Colon (tissue), 2 donors: ENCODE measurements around the gene UCN.
"Not testable (repeated sequence)": the region's sequence is repeated elsewhere in the genome, so short reads cannot be mapped to it uniquely, and the experiment has no call there.

Experiments used
- FAIRE-seq: peaks from 2 replicates; lab custom pipeline; 2012; peaks lifted over from hg19 to GRCh38; lab: Jason Lieb, UNC
- donor health status: control.
- donor health status: control.

The UCN gene

DNA sequence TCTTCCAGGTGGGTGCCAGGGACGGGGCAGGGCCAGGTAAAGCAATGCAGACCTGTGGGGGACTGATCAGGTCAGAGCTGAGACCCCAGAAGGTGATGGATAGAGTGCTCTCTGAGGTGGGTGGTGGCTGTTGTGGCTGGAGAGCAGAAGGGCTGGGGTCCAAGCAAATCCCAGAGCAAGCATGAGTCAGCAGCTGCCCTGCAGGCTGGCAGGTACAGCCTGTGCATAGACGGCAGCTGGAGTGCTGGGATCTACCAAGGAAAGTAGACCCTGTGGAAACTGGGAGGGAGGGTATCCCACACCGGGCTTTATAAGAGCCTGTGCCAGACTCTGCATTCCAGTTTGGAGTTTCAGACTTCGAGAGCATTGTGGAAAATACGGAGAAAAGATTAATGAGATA is 25.4 kb downstream of the UCN start:
- no peak for FAIRE-seq

DNA sequence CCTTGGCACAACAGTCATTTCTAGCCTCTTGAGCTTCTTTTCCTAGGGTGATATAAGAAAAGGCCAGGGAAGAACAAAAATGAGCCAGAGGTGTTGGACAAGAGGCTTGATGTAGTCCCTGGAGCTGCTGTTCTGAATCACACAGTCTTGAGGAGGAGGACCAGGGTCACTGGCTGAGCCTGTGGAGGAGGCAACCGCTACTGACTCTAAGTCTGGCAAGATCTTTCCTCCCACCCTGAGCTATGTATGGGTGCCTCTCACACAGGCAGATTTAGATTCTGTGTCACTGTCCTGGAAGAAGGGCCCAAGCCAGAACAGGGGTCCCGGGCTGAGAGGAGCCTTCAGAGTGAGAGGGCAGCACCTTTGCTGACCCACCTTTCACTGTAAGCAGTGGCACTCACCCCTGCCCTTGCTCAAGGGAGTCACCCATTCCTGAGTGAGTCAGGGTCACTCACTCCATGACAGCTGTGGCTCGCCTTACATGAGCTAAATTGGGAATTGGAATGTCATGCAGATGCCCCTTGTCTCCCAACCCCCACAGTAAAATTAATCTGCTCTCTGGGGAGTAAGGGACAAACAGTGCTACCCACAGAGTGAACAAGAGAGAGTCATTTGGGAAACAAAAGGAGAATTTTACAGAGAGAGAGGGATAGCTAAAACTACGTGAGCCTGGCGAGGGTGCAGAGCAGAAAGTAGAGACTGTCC is 26.2 kb downstream of the UCN start, which contains the start of gene TRIM54:
TSS of gene TRIM54 (plus strand) at position 575 of the 705 bp plus-strand sequence. CDS start 303 bp downstream, outside the sequence.
- no peak for FAIRE-seq

DNA sequence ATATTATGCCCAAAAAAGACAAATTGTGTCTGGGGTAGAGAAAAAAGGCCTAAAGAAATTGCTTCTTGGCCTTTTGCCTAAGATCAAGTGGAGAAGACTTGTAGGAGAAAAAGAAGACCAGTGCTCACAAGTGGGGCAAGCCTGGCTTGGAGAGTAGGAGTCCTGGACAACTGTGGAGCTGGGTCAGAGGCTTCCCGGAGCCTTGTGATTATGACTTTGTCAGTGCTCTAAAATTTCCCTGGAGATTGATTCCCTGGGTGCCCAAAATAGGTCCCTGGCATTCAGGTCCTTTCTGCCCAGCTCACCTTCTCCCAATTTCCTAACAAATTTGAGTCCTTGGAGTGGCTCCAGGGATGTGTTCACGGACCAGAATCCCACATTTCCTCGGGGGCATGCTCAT is 26.8 kb downstream of the UCN start:
- no peak for FAIRE-seq

DNA sequence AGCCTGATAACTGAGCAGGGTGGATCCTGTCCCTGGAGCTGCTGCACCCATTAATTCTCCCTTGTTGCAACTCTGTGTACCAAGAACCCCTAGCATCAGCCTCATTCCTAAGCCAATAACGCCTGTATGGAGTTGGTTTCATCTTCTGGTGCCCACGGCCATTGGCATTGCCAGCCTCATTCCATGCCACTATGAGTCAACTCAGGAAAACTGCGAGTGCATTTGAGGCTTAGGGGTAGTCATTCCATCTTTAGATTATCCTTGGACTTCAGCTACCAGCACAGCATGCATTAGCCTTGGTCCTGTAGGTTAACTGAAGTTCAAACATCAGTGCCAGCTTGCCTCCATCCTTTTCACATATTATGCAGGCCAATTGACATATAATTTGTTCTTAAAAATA is 27.4 kb downstream of the UCN start:
- no peak for FAIRE-seq

DNA sequence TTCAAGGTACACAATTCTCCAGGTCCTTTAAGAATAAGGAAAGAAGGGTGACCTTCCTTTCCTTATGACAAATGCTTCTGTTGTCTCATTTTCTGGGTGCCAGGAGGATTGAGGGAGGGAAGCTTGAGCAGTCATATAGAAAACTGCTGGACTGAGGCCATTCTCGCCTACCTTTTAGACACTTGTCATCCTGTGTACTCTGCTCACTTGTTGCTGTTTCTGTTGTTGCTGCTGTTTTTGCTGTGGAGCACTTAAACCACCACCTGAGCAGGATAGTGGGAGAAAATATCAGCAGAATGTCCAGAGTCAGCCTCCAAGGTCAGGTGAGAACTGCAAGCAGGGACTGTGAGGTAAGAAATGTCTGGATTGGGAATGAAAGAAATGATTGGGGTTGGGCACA is 30.2 kb downstream of the UCN start:
- FAIRE-seq: no peak

DNA sequence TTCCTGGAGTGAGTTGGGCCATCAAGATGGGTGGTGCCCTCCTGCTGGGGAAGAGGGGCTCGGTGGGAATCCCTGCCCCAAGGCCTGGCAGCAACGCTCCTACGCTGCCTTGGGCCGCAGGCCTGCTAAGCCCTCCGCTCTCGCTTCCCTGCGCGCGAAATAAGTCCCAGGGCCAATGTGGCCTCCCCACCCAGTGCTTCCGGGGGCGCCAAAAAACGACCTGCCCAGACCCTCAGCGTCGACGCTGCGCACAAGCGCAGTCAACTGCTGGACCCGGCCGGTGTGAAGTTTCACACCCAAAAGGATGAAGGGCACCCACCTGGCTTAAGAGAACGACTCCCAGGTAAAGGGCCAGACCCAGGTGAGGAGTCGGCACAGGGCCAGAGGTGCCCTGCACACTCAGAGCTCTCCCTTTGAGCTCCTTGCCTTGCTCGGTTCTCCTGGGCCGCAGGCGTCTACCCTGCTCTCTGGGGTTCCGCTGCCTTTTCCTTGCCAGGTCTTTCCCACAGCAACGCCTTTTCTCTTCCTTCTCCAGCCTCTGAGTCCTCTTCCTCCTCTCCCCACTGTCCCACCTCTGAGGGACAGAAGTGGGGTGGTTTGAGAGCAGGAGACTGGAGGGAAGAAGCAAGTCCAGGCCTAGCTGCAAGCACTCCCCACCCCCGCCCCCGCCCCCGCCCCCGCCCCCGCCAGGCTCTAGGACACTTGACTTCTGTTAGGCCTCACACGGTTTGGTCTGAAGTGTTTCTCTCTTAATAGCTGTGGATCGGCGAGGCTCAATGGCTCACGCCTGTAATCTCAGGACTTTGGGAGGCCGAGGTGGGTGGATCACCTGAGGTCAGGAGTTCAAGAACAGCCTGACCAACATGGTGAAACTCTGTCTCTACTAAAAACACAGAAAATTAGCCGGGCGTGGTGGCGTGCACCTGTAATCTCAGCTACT is 32.8 kb downstream of the UCN start, which contains the start of gene DNAJC5G:
TSS of gene DNAJC5G (plus strand) at position 223 of the 940 bp plus-strand sequence. CDS start 1,296 bp downstream, outside the sequence.
- no peak for FAIRE-seq

DNA sequence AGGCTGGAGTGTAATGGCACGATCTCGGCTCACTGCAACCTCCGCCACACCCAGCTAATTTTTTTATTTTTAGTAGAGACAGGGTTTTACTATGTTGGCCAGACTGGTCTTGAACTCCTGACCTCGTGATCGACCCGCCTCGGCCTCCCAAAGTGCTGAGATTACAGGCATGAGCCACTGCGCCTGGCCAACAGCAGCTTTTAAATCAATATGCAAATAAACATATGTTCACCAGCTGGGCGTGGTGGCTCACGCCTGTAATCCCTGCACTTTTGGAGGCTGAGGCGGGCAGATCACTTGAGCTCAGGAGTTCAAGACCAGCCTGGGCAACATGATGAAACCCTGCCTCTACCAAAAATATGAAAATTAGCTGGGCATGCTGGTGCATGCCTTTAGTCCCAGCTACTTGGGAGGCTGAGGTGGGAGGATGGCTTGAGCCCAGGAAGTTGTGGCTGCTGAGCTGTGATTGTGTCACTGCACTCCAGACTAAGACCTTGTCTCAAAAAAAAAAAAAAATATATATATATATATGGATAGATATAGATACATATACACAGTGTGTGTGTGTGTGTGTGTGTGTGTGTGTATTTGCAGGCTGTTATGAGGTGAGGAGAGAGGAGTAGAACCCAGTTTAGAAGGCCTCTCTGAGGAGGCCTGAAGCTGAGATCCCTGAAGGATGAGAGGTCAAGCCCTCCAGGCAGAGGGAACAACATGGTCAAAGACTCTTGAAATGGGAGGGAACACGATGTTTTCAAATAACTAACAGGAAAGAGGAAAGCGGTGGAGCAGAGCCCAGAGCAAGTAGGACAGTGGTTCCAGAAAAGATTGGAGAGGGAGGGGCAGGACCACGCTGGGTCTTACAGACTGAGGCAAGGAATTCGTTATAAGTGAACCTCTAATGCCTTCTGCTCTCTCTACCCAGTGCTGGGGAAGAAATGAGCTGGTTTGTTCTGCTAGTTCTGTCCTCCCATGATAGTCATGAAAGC is 35.4 kb downstream of the UCN start:
- not testable (repeated sequence) for FAIRE-seq

DNA sequence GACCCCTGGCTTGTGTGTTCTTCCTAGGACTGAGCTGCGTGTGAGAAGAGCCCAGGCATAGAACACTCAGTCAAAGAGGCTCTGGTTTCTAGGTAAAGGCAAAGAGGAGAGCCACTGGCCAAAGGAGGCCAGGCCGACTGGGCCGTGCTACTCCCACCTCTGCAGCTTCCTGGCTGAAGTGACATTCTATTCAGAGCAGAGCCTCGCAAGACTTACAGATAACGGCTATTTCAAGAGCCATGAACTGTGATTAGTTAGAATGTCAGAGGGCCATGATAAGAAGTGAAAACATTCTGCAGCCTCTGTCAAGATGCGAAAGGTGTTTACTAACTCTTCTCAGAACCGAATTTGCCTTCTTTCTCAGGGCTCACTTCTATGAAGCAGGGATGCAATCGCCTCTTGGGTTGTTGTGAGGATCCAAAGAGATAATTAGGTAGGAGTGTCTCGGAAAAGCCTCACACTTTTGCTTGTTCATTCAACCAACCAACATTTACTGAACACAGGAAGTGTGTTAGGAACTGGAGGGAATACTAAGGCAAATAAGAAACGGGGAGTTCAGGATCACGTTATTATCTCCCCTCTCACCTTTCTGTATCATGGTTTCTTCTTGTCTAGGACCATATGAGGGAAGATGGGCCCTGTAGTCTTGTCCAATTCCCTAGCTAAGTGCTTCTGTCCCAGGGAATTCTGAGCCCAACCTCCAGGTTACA is 36.5 kb downstream of the UCN start:
- FAIRE-seq: no peak

DNA sequence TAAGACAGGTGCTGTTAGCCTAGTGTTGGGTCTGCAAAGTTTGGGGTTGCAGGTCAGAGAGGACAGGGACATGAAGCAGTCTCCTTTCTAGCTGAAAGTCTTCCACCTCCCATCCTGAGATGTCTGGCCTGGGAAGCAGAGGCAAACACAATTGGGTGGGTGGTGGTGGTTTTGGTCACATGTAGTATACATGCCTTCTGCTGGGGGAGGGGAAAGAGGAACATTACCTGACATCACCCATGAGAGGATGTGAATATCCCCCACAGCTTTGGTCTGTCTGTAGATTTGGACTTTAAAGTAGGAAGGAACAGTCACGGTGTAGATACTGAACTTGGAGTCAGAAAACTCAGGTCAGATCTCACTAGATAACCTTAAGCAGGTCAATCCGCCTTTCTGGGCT is 37.6 kb downstream of the UCN start:
- no peak for FAIRE-seq

DNA sequence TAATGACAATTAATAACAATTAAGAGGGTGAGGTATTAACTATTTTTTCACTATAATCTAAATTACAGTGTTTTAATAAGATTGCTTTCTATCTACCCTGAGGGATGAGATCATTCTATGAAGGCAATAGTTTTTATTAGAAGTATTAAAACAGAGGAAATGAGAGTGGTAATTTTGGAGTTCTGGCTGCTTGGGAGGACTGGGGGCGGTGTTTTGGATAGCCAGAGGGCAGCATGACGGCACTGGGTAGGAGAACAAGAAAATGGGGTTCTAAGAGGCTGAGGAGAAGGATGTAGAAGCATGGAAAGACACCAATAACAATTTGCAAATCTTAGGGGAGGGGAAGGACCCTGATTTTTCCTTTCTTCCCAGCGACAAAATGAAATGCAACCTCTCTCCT is 38.1 kb downstream of the UCN start:
- no peak for FAIRE-seq

DNA sequence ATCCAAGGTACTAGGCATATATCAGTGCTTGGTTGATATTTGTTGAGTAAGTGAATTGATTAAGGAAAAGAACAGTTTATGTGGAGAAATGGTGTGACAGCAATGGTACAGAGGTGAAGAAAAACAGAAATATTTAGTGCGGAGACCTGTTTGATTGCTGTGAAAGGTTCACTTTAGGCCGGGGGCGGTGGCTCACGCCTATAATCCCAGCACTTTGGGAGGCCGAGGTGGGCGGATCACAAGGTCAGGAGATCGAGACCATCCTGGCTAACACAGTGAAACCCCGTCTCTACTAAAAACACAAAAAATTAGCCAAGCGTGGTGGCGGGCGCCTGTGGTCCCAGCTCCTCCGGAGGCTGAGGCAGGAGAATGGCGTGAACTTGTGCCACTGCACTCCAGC is 39.9 kb downstream of the UCN start:
- not testable (repeated sequence) for FAIRE-seq

DNA sequence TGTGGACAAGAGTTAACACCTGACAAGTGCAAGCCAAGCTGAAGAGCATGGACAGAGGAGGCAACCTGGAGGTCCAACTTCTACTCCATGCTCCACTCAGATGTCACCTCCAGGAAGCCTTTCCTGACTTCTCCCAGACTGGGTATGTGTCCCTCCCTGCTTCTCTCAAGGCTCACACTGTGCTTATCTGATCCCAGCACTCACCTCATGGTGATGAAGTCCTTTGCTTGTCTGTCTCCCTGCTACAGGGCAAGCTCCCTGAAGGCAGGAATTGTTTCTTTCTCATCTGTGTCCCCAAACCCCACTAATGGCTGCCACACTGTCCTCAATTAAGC is 42.7 kb downstream of the UCN start:
- no peak for FAIRE-seq

DNA sequence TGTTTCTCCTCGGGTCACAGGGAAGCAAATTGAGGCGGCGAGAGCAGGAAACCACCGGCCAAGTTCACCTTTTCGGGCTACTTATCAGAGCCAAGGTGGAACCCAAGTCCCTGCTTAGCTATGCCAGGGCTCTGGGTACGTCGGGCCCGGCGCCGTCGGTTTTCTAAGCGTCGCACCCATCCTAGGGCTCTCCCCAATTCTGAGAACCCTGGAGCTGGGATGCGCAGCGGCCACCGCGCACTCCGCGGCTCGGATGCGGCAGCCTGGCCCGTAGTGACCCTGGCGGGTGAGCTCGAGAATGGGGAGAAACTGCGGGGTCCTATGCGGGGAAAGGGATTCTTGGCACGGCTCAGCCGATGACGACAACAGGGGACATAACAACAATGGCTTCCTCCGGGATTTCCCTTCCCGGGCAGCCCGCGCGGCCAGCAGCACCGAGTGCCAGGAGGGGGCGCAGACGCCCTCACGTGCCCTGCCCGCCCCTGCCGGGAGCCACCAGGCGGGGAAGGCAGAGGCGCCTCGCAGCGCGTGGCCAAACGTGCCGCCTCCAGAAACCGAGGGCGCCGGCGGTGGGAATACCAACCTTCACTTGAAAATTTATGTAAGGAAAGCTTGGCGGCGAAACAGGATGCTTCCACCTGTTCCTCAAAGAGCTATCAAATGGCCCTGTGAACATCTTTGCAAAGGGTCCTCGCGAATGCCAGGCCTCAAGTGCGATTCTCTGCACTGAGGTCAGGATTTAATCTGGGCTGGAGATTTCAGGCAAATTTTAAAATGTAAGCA is 43.3 kb downstream of the UCN start:
- no peak for FAIRE-seq

DNA sequence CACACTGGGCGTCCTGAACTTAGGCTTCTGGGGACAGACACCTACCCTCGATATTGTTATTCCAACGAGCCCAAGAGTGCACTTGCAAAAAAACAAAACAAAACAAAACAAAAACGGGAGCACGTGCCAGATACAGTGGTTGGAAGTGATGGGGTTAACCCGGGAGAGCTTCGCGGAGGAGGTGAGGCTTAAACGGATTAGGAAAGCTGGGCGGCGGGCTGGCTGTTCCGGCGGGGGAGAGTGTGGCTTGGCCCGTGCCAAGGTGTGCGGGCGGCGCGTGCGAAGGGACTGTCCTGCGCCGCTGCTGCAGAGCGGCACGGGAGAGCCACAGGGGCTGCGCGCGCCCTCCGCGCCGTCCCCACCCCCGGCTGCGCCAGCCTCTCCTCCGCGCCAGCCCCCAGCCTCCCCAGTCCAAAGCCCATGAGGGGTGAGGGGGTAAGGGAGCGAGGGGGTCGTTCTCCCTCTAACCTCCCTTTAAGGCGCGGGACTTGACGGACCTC is 43.9 kb downstream of the UCN start:
- no peak for FAIRE-seq

DNA sequence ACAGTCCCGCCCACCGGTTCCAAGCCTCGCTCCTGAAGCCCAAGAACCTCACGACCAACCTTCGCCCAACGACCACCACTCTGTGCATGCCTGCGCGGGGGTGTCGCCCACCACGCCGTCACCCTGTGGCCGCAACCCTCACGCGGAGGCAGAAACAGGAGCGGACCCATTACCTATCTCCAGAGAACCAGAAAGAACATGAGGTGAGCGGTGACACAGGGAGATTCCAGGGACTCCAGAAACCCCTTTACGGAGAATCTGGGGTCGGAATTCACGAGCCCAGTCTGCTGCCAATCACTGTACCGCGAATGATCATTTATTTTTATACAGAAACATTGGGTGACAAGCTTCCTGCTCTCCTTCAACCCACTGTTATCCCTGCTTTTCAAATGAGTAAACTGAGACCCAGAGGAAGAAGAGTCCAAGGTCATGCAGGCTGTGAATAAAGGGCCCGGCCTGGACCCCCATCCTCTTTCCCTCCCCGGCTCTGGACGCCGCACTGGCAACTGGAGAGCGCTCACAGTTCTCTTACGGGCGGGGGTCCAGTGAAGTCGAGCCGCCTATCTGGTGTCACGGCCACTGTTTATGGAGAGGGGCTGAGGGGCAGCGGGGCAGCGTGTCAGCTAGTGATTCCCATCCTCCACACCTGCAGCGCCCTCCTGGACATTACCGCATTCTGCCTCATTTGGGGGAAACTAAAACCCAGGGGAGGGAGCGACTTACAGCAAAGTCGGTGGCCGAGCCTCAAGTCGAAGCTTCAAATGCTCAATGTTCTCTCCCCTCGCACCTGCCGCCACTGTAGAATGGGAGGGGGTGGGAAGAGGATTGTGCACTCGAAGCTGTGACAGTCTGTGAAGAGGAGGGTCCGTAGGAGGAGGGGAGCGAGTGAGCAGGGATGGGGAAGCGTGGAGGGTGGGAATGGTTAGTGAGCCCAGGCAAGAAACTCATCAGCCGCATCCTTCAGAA is 44.7 kb downstream of the UCN start:
- FAIRE-seq: no peak

DNA sequence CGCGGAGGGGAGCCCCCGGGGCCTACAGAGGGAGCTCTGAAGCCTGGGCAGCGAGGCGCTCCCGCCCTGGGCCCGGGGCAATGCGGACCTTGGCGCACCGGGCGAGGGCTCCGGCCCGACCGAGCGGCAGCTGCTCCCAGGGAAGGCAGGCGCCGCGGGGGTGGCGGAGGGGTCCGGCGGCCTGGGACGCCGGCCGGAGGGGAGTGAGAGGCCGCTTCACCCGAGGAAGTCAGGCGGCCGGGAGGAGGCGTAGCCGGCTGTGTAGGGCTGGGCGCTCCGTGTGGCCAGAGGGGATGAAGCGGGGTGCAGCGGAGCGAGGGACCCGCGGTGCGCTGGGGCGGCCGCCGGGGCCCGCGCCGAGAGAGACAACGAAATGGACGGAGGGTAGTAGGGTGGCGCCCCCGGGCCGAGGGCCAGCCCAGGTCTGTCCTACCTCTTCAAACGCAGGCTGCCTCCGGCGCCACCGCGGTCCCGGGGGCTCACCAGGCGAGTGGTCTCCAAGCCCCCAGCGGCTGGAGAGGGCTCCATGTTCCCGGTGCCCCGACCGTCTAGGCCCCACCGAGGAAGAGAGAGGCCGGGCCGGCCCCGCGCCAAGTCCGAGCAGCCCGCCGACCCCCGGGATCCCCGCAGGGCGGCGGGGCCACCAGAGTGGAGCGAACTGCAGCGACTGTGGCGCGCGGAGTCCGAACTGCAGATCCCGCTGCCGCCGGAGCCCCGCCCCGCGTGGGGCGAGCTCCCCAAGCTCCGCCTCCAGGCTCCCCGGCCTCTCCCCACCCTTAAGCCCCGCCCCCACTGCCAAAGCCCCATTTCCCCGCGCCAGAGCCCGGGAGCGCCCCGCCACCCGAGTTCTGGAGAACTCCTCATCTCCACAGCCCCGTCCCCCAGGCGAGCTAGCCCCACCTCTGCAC is 45.6 kb downstream of the UCN start, which contains the start of gene SLC30A3:
TSS of gene SLC30A3 (minus strand) at position 669 of the 908 bp plus-strand sequence. CDS start at position 528, 141 bp downstream.
- no peak for FAIRE-seq

DNA sequence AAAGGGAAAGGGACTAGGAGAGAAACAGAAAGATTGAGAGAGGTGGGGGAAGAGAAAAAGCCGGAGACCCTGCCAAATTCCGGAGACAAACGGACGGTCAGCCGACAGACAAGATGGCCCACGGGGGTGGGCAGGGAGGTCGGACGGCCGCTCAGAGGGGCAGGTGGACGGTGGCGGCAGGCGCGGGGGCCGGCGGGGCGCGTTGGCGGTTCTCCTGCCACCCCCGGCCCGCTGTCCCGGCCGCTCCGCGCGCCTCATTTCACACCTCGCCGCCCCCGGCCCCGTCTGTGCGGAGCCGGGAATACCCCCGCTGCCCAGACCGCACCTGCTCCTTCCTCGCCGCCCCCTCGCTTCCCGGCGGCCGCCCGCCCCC is 46.3 kb downstream of the UCN start:
- no peak for FAIRE-seq
